GM18498 (cell line): ENCODE measurements around the gene ANTXR2.

Experiments
- ATAC-seq: cut with Tn5 transposase; IDR thresholded peaks from one replicate; pipeline ENCODE4 v1.9.1; 2021; ENCODE audit warnings: mild to moderate bottlenecking, moderate library complexity; ENCODE audit not compliant: unreplicated experiment

Gene ANTXR2

GRCh38 chr4:80092847-80093246 is 19.8 kb upstream of the ANTXR2 start:
- no peak for ATAC-seq

GRCh38 chr4:80092088-80092487 is 19.1 kb upstream of the ANTXR2 start:
- ATAC-seq: no peak

- no peak for ATAC-seq
These were observed 18.7 kb upstream of the ANTXR2 start for GRCh38 chr4:80091688-80092087.

DNA sequence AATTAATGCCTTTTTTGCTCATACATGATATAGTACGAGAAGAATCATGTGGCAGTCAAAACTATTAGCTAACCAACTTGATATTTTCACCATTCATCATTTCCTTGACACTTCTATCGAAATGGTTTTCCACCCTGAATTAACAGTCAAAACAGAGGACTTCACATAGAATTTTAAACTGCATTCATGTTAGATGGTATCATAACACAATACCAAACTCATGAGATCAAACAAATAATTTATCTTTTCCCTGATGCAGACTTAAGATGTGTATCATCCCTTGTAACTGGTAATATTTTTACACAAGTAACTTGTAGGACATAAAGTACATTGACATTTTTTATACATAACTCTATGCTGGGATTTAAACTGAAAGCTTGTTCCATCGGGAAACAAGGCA is 18.2 kb upstream of the ANTXR2 start:
- no peak for ATAC-seq

GRCh38 chr4:80090090-80090489 is 17.1 kb upstream of the ANTXR2 start:
- ATAC-seq: no peak

DNA sequence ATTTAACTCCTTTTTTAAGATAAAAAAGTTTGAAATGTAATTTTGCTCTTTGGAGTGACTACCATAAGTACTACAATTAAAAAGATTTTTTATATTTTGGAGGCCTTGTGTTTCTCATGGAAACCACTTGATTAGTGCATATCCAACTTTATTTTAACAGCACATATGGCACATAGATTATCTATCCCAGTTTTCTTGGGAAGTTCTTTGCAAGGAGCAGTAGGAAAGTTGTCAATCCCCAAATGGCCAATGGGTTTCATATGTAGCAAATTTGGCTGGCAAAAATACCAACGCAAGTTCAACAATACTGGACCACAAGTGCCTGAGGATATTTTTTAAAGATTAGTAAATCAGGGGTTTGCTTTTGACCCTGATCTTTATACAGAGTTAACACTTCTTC is 15.4 kb upstream of the ANTXR2 start:
- ATAC-seq: no peak

DNA sequence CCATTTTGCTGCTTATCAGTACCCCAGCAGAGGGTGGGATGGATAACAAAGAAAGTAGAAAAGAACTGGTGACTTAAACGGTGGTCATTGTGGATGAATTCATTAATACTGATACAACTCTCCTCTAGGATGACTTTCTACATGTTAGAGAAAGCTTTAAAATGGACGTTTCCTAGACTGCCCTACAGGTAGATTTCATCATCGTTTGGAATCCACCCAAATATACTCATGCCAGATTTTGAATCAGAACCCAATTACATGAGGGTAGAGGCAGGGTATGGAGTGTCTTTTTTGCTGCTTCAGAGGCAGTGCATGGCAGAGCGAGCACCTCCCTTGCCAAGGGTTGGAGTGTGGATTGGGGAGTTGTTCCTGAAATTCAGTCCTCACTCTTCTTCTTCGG is 13.3 kb upstream of the ANTXR2 start:
- ATAC-seq: no peak

DNA sequence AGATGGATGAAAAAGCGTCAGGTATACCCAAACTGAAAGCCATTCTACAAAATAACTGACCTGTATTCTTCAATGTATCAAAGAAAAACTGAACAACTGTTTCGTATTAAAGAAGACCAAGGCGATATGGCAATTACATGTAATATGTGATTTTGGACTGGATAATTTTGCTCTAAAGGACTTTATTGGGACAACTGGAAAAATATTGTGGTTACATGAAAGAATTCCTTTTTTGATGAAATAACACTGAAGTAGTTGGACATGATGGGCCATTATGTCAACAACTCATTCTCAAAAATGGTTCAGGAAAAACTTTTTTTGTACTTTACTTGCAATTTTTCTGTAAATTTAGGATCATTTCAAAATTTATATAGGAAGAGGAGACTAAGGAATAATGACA is 12.1 kb upstream of the ANTXR2 start:
- ATAC-seq: no peak

GRCh38 chr4:80082693-80083092 is 9.7 kb upstream of the ANTXR2 start:
- ATAC-seq: no peak

DNA sequence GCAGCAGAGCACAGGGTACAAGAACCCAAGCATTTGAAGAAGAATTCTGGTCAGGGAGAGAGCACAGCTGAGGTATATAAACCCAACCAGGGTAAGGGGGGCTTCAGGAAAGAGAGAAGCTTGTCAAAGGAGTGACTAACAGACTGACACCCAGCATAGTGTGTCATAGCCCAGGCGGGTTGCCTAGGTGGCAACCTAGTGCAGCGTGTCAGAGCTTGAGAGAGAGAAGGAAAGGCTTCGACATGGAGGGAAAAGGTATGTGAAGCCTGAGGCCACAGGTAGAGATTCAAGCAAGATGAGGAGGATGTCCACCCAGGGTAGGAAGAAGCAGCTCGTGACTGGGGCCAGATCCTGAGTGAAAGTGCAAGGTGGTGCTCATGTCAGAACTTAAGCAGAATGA is 8.5 kb upstream of the ANTXR2 start:
- no peak for ATAC-seq

- ATAC-seq: no peak
These were observed 6.4 kb upstream of the ANTXR2 start for GRCh38 chr4:80079255-80079923.

GRCh38 chr4:80078346-80079092 is 5.5 kb upstream of the ANTXR2 start:
- no peak for ATAC-seq

DNA sequence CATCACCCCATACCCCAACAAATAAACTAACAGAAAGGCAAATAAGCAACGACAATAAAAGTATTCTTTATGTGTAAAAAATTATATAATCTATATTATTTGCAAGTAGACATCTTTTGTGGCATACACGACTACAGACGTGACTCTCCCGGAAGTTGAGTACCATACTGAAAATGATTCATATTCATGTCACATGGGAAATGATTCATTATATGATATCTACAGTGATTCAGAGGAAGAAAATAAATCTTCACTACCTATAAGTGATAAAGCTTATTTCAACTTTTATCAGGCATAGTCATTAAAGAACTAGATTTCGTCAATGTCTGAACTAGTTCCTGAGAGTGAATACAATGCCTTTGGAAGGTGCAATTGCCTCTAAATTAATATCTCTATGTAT is 4.6 kb upstream of the ANTXR2 start:
- ATAC-seq: no peak

- no peak for ATAC-seq
These were observed 3.7 kb upstream of the ANTXR2 start for GRCh38 chr4:80076681-80077080.

GRCh38 chr4:80075995-80076675 is 3.1 kb upstream of the ANTXR2 start:
- no peak for ATAC-seq

DNA sequence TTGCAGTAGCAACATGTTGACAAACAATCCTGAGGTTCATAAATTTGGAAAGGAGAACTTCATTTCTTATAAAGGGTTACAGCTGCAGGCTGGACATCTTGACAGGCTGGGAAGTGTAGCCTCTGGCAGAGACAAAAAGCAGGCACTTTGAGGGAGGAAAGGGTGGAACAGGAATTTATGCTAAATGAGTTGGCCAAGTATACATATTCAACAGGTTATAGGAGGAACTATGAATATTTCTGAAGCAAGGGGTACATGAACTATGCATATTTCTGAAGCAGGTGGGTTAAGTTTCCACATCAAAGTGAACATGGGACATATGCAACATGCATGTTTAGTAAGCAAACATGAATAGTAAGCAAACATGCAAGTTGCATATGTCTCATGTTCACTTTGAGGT is 1.6 kb upstream of the ANTXR2 start:
- ATAC-seq: no peak

DNA sequence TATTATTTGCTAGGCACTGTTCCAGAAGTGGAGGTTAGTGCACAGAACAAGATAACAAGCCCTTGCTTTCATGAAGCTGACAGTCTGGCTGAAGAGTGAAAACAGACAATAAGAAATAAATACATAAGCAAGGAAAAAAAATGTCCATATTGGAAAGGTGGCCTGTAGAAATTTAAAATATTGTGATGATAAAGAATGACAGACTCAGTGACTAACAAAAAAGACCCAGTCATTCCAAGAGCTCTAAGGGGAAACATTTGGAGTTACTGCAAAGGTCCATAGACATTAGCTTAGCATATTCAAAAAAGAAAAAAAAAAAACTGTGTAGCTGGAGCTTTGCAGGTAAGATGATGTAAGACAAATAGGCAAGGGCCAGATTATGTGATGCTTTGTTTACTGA is 1.0 kb upstream of the ANTXR2 start:
- no peak for ATAC-seq

GRCh38 chr4:80073473-80074008 is 512 bp upstream of the ANTXR2 start:
- peak; percentile 53 for ATAC-seq

DNA sequence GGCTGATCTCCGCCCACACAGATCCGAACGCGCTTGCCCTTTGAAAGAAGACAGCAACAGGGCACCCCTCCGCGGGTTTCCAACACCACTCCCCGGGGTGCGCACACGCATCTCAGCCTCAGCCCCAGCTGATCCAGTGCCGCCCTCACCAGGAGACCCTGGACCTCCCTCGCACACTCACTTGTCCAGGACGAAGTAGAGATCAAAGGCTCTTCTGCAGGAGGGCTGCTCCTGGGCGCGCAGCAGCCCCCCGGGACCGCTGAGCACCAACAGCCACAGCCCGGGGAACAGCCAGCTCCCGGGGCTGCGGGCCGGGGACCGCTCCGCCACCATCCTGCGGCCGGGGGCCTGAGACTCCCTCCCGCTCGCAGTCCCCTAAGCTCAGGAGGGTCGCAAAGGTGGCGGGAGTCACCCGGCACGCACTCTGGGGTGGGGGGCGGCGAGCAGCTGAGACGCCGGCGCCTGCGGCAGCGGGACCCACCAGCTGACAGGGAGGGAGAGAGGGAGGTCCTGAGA is 743 bp downstream of the ANTXR2 start:
- peak; percentile 19 for ATAC-seq

GRCh38 chr4:80071604-80072227 is 1.3 kb downstream of the ANTXR2 start:
- ATAC-seq: peak; percentile 38
